Upper lobe of left lung (tissue), 6 donors: ENCODE data around the gene TOMM20. TPM values are rescaled to one million over a fixed set of nuclear protein-coding genes. Genes with fewer than 3 reads are reported as not detected.

ENCODE experiments used
- ATAC-seq, 2 donors: fragments of 200-7000 bp; cut with Tn5 transposase; one replicate each; pipeline ENCODE4 v1.9.1; 2022; ENCODE audit warnings: mild to moderate bottlenecking in 2 of 2, moderate library complexity in 2 of 2; ENCODE audit not compliant: low FRiP score in 2 of 2
- DNase-seq, 2 donors: peaks; one replicate each; pipeline ENCODE4 v3.0.0-alpha.2; 2019 to 2020
- H3K27ac ChIP-seq, 4 donors: fragments of 200-600 bp; sonication (generic); one replicate each; pipeline ENCODE4 v1.5.1; 2016 to 2019
- H3K27me3 ChIP-seq, 4 donors: fragments of 200-600 bp; sonication (generic); one replicate each; pipeline ENCODE4 v1.5.1; 2017 to 2019
- H3K36me3 ChIP-seq, 4 donors: fragments of 200-600 bp; sonication (generic); one replicate each; pipeline ENCODE4 v1.5.1; 2016 to 2019
- H3K4me1 ChIP-seq, 4 donors: fragments of 200-600 bp; sonication (generic); one replicate each; pipeline ENCODE4 v1.5.1; 2018 to 2019
- H3K4me3 ChIP-seq, 4 donors: fragments of 200-600 bp; sonication (generic); one replicate each; pipeline ENCODE4 v1.5.1; 2017 to 2019; ENCODE audit warnings: mild to moderate bottlenecking in 2 of 4, moderate library complexity in 1 of 4
- H3K9me3 ChIP-seq, 4 donors: fragments of 200-600 bp; sonication (generic); one replicate each; pipeline ENCODE4 v1.5.1; 2018 to 2019
- CTCF ChIP-seq, 6 experiments: fragments of 450-650 bp in 4 of 6; fragments of 200-600 bp in 2 of 6; sonication (generic) in 2 of 6; IDR thresholded peaks; one replicate each; pipeline ENCODE4 v1.5.1; 2016 to 2019; ENCODE audit warnings: antibody characterized with exemption in 6 of 6
- WGBS, 2 donors: methylation state at CpG; one replicate each; pipeline ENCODE4 v1.1.5; 2017 to 2018; 5-methylcytosine and 5-hydroxymethylcytosine counted together
- small RNA-seq, 4 donors: library from RNA; depleted of rRNA; stranded (forward); fragments of <200 nt; gene quantifications; one replicate each; pipeline ENCODE3, GENCODE V24; 2016
- total RNA-seq, 6 donors: library from RNA; depleted of rRNA in 4 of 6; stranded (reverse); fragments of >200 nt in 4 of 6; gene quantifications; one replicate each; pipeline versions ENCODE4 v1.1.0 to v1.2.1, GENCODE V29; 2016 to 2021
- donor health status: DM: no; HTN: no; CAD: no; lungs with moderate emphysema.
- donor health status: DM: no; HTN: yes; CAD: no; lungs with severe emphysema.

The TOMM20 gene
- total RNA-seq, 6 donors from 2014 or later, result 37.6 to 124 (median 89.8) TPM

- ATAC-seq (peak in 1 of 2 donors; percentile 60), DNase-seq (no peak)
- no peaks in the 10 kb centered on the region for H3K27me3 ChIP-seq
- TF ChIP-seq CTCF (IDR thresholded peaks at IDR 0.05), result no peak
- no peak overlapping the region for H3K4me3 ChIP-seq
- H3K4me1 ChIP-seq, result peaks cover 12 to 28% (median 18%) of the 10 kb centered on the region in 4 donors
- H3K9me3 ChIP-seq, result no peaks in the 10 kb centered on the region
- peak overlapping the region in 1 of 4 donors; percentile 17 for H3K27ac ChIP-seq
- no peaks in the 10 kb centered on the region for H3K36me3 ChIP-seq
- WGBS, 2 donors, result 55 to 71% methylated on average over 5 to 7 of the region's 7 CpGs
Measured at GRCh38 chr1:235060607-235061470, 67.8 kb downstream of the TOMM20 start.

Small RNA genes within 50 kb of the gene (small RNA-seq; reads per million reads assigned to genes)
- gene AL732292.1 (0 reads per million in 4 donors), gene SNORA14B (0.14 to 4.7 (median 1.0) reads per million in 4 donors)

Other genes starting within 250 kb of the TOMM20 start
- 10 to 100 TPM; 17.3 to 61.0 (median 35.0) TPM for gene RBM34, start 32.4 kb upstream of the TOMM20 start, total RNA-seq
- 10 to 100 TPM; 31.1 to 90.1 (median 51.3) TPM for gene ARID4B, start 199.3 kb upstream of the TOMM20 start, total RNA-seq
- gene GGPS1, start 199.7 kb upstream of the TOMM20 start, total RNA-seq, result 10 to 100 TPM in 4 of 6 donors, 1 to 10 TPM in 2; 5.0 to 32.6 (median 25.4) TPM
- 10 to 100 TPM; 20.8 to 77.5 (median 26.5) TPM for gene TBCE, start 238.6 kb upstream of the TOMM20 start, total RNA-seq